Stimulated activated memory B cell treated with anti-CD40 and anti-IgM and Interleukin-4, amounts not matched to agents 10 μg/mL and 1 μg/mL and 100 μg/mL, for 72 hours (primary cell): ENCODE data around the gene MRC2.

Source experiments
- ATAC-seq: fragments of 150-1000 bp; cut with Tn5 transposase; 2 replicates; pipeline ENCODE4 v1.10.0; 2021
- H3K27ac Mint-ChIP-seq: one replicate; pipeline ENCODE4 v1.8.0; 2022; ENCODE audit warnings: mild to moderate bottlenecking, mixed read lengths
- H3K27me3 Mint-ChIP-seq: one replicate; pipeline ENCODE4 v1.8.0; 2022; ENCODE audit warnings: mixed read lengths
- H3K36me3 Mint-ChIP-seq: one replicate; pipeline ENCODE4 v1.8.0; 2022; ENCODE audit warnings: mixed read lengths
- H3K4me1 Mint-ChIP-seq: one replicate; pipeline ENCODE4 v1.8.0; 2022; ENCODE audit warnings: mixed read lengths
- H3K4me3 Mint-ChIP-seq: one replicate; pipeline ENCODE4 v1.8.0; 2022; ENCODE audit warnings: mild to moderate bottlenecking, moderate library complexity, mixed read lengths
- H3K9me3 Mint-ChIP-seq: one replicate; pipeline ENCODE4 v1.8.0; 2022; ENCODE audit warnings: mixed read lengths

Gene MRC2

GRCh38 chr17:62717889-62718288 lies 90.4 kb downstream of the MRC2 start:
- H3K36me3 Mint-ChIP-seq = peaks cover 7% of the 10 kb centered on the region
- no peaks in the 10 kb centered on the region for H3K9me3 Mint-ChIP-seq
- H3K27ac Mint-ChIP-seq = no peak overlapping the region
- H3K27me3 Mint-ChIP-seq = peaks cover 21% of the 10 kb centered on the region
- H3K4me3 Mint-ChIP-seq = no peak overlapping the region
- peaks cover 11% of the 10 kb centered on the region for H3K4me1 Mint-ChIP-seq
- no peak for ATAC-seq

DNA sequence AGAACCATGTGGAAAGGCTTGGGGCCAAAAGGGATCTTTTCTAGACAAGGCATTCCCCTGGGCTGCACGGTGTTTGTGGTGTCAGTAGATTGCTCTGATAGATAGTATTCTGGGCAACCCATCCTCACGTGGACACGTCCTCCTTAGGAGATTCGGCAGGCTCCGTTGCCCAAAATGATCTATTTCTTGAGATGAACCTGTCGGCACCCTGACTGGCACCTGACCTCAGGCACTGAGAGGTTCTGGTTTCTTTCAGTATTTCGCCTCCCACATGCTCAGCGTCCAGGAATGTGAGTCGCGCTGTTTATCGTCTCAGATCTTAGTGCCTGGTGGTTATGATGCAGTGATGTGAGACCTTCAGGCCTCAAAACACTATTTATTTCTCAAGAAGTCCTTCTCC lies 91.0 kb downstream of the MRC2 start:
- H3K27ac Mint-ChIP-seq = no peak overlapping the region
- peaks cover 11% of the 10 kb centered on the region for H3K4me1 Mint-ChIP-seq
- H3K4me3 Mint-ChIP-seq = no peak overlapping the region

DNA sequence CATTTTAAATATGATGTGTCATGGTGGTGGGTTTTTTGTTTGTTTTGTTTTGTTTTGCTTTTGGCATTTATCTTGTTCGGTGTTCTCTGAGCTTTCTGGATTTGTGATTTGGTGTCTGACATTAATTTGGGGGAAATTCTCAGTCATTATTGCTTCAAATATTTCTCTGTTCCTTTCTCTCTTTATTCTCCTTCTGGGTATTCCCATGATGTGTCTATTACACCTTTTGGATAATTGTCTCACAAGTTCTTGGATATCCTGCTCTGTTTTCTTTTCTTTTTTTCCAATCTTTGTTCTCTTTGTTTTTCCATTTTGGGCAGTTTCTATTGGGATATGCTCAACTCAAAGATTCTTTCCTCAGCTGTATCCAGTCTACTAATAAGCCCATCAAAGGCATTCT lies 92.1 kb downstream of the MRC2 start:
- ATAC-seq = no peak
- peaks cover 21% of the 10 kb centered on the region for H3K27me3 Mint-ChIP-seq
- peaks cover 7% of the 10 kb centered on the region for H3K36me3 Mint-ChIP-seq
- no peak overlapping the region for H3K27ac Mint-ChIP-seq
- no peak overlapping the region for H3K4me3 Mint-ChIP-seq
- H3K9me3 Mint-ChIP-seq = no peaks in the 10 kb centered on the region
- H3K4me1 Mint-ChIP-seq = peaks cover 20% of the 10 kb centered on the region

More for the DNA sequence above, 91.0 kb downstream of the MRC2 start:
- ATAC-seq = no peak
- Mint-ChIP-seq H3K27me3 (peaks cover 21% of the 10 kb centered on the region), H3K9me3 (no peaks in the 10 kb centered on the region), H3K36me3 (peaks cover 7% of the 10 kb centered on the region)

GRCh38 chr17:62720126-62720850 lies 92.8 kb downstream of the MRC2 start:
- peaks cover 27% of the 10 kb centered on the region for H3K4me1 Mint-ChIP-seq
- H3K27me3 Mint-ChIP-seq = peaks cover 21% of the 10 kb centered on the region
- H3K27ac Mint-ChIP-seq = no peak overlapping the region
- H3K4me3 Mint-ChIP-seq = no peak overlapping the region
- ATAC-seq = peak; percentile 65
- H3K36me3 Mint-ChIP-seq = peaks cover 7% of the 10 kb centered on the region
- no peaks in the 10 kb centered on the region for H3K9me3 Mint-ChIP-seq

- Mint-ChIP-seq H3K9me3 (no peaks in the 10 kb centered on the region), H3K27ac (no peak overlapping the region), H3K36me3 (peaks cover 7% of the 10 kb centered on the region), H3K27me3 (peaks cover 25% of the 10 kb centered on the region), H3K4me1 (peaks cover 31% of the 10 kb centered on the region), H3K4me3 (no peak overlapping the region)
- no peak for ATAC-seq
Measured at GRCh38 chr17:62722625-62723024, 95.2 kb downstream of the MRC2 start.

GRCh38 chr17:62723842-62724241 lies 96.4 kb downstream of the MRC2 start:
- Mint-ChIP-seq H3K36me3 (peaks cover 7% of the 10 kb centered on the region), H3K27me3 (peaks cover 31% of the 10 kb centered on the region), H3K9me3 (no peaks in the 10 kb centered on the region), H3K27ac (no peak overlapping the region), H3K4me1 (peaks cover 42% of the 10 kb centered on the region), H3K4me3 (no peak overlapping the region)
- no peak for ATAC-seq

DNA sequence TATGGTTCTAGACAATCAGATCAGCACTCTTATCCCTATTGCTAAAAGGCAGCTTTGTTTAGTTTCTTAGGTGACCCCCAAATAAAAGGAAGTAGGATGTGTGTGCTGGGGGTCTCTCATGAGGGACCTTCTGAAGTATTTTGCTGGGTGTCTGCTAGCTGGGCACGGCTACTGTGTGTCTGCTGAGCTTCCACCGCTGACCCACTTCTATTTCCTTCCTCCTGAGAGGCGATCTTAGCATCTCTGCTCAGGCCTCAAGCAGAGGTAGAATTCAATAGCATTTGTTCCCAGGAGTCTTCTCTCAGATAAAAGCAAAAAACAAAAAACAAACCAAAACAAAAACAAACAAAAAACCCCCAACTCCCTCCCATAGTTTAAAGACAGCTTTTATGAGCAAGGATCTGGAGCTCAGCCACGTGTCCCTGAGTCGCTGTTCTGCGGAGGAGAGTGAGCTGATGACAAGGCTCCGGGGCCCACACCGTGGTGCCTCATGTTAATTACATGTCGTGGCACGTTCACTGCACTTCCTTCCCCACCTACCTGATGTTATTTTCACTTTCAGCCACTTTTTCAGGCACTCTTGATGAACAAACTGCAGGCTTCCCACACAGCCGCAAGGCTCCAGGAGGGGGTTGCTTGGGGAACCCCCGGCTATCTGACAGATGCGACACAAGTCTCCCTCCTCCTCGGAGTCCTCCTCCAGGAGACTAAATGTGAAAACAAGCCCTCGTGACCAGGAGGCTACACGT lies 97.1 kb downstream of the MRC2 start:
- Mint-ChIP-seq H3K36me3 (peaks cover 5% of the 10 kb centered on the region), H3K27me3 (peaks cover 24% of the 10 kb centered on the region), H3K9me3 (no peaks in the 10 kb centered on the region), H3K4me1 (peaks cover 39% of the 10 kb centered on the region), H3K27ac (peak overlapping the region; percentile 18), H3K4me3 (peak overlapping the region; percentile 54)
- ATAC-seq = peak; percentile 96

DNA sequence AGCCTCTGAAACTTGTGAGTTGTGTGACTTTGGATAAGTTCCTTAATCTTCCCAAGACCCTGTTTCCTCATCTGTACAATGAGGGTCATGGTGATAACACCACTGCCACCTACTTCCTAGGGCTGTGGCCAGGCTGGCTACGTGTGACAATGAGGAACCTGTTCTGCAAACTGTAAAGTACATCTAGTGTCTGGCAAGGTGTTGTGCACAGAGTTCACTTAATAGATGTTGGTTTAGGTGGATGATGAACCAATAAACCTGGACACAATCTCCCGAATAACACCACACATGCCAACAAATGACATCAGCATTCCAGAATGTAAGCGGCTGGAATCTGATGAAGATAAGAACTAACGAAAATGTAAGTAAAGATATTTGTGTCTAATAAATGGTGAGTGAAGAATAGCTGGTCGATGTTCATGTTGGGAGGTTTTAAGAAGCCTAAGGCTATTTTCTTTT lies 98.3 kb downstream of the MRC2 start:
- Mint-ChIP-seq H3K9me3 (no peaks in the 10 kb centered on the region), H3K36me3 (no peaks in the 10 kb centered on the region), H3K4me3 (no peak overlapping the region), H3K27me3 (peaks cover 16% of the 10 kb centered on the region), H3K27ac (no peak overlapping the region), H3K4me1 (peaks cover 31% of the 10 kb centered on the region)
- no peak for ATAC-seq

DNA sequence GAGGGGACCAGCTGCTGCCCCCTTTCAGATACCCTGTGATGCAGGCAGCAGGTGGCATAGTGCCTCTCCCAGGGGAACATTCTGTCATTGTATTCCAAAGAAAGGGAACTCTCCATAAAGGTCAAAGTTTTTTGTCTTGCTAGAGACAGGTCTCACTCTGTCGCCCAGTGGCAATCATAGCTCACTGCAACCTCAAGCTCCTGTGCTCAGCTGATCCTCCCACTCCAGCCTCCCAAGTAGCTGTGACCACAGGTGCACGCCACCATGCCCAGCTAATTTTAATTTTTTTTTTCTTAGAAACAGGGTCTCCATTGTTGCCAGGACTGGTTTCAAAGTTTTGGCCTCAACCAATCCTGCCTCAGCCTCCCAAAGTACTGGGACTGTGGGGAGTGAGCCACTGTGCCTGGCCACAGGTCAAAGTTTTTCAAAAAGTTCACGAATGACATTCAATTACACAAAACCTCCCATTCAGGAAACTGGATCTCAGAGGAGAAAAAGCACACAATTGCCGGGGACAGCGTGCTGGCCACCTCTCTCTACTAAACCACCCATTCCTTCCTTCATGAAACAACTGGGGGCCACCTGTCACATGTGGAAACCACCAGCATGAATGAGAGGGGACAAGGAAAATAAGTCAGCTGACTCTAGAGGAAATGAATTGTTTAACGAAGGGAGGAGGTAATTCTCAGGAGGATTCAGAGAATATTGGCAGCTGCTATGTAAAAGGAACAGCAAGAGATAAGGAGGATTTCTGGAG lies 100.6 kb downstream of the MRC2 start:
- Mint-ChIP-seq H3K9me3 (no peaks in the 10 kb centered on the region), H3K27ac (no peak overlapping the region), H3K27me3 (peaks cover 30% of the 10 kb centered on the region), H3K36me3 (no peaks in the 10 kb centered on the region), H3K4me3 (no peak overlapping the region), H3K4me1 (peaks cover 31% of the 10 kb centered on the region)
- no peak for ATAC-seq

GRCh38 chr17:62732125-62732524 lies 104.7 kb downstream of the MRC2 start:
- no peaks in the 10 kb centered on the region for H3K9me3 Mint-ChIP-seq
- peaks cover 13% of the 10 kb centered on the region for H3K4me1 Mint-ChIP-seq
- H3K27me3 Mint-ChIP-seq = peaks cover 33% of the 10 kb centered on the region
- no peak for ATAC-seq
- no peak overlapping the region for H3K27ac Mint-ChIP-seq
- no peak overlapping the region for H3K4me3 Mint-ChIP-seq
- H3K36me3 Mint-ChIP-seq = no peaks in the 10 kb centered on the region

DNA sequence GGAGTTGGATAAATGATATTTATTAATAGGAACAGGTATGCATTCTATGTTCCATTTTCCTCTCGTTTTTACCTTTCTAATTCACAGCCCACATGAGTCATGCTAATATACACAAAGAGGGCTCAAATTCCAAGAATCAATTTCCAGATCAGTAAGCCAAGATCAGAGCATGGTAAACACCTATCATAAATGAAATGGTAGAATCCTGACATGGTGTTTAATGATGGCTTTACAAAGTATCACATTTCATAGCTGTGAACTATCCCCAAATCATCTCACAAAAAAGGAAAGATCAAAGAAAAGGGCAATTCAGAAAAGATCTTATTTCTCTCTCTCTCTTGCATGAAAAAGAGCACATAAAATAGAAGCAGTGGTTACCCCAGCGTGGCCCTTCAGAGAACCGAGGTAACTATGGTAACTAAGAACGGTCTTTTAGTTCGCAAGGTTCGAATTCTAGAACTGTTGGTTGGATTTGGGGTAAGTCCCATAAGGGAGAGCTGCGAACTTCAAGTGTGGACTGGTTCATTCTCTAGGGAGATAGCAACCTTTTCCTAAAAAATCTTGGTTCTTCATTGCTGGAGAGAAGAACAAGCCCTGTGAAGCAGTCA lies 107.7 kb downstream of the MRC2 start:
- no peak for ATAC-seq
- no peaks in the 10 kb centered on the region for H3K4me1 Mint-ChIP-seq
- H3K9me3 Mint-ChIP-seq = no peaks in the 10 kb centered on the region
- H3K27ac Mint-ChIP-seq = no peak overlapping the region
- no peak overlapping the region for H3K4me3 Mint-ChIP-seq
- no peaks in the 10 kb centered on the region for H3K36me3 Mint-ChIP-seq
- H3K27me3 Mint-ChIP-seq = peaks cover 22% of the 10 kb centered on the region

GRCh38 chr17:62737513-62737912 lies 110.0 kb downstream of the MRC2 start:
- ATAC-seq = peak; percentile 28
- peaks cover 13% of the 10 kb centered on the region for H3K27me3 Mint-ChIP-seq
- H3K36me3 Mint-ChIP-seq = no peaks in the 10 kb centered on the region
- no peaks in the 10 kb centered on the region for H3K4me1 Mint-ChIP-seq
- no peaks in the 10 kb centered on the region for H3K9me3 Mint-ChIP-seq
- no peak overlapping the region for H3K27ac Mint-ChIP-seq
- no peak overlapping the region for H3K4me3 Mint-ChIP-seq

GRCh38 chr17:62738281-62738680 lies 110.8 kb downstream of the MRC2 start:
- H3K4me1 Mint-ChIP-seq = no peaks in the 10 kb centered on the region
- H3K27me3 Mint-ChIP-seq = peaks cover 21% of the 10 kb centered on the region
- H3K27ac Mint-ChIP-seq = no peak overlapping the region
- no peaks in the 10 kb centered on the region for H3K36me3 Mint-ChIP-seq
- H3K4me3 Mint-ChIP-seq = no peak overlapping the region
- ATAC-seq = no peak
- no peaks in the 10 kb centered on the region for H3K9me3 Mint-ChIP-seq

DNA sequence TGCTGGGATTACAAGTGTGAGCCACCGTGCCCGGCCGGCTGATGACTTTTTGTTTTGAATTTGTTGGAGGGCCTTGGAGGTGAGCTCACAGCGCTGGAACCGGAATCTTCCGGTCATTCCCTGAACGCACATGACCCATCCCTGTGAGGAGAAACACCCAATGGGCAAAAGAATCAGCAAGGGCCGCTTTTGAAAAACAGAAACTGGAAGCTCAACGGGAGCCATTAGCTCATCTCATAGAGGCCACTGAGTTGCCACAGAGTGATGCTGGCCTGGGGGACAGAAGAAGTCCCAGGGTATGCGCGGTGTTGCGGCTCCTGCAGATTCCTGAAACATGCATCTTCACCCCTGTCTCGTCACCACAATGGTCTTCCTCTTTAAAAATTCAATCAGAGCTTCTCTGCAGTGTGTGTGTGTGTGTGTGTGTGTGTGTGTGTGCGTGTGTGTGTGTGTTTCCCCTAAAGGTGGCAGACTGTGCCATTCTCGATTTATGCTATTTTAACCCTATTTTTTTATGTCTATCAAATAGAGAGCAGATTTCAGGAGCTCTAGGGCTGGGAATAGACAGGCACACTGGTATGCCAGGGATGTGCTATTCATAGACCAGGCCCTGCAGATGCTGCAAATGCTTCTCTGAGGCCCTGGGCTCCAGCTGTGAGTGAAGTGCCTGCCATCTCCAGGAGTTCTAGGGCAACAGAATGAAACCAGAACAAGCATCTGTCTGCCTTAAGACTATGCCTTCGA lies 112.3 kb downstream of the MRC2 start:
- Mint-ChIP-seq H3K27me3 (peaks cover 22% of the 10 kb centered on the region), H3K9me3 (no peaks in the 10 kb centered on the region), H3K4me1 (no peaks in the 10 kb centered on the region), H3K27ac (no peak overlapping the region), H3K4me3 (no peak overlapping the region), H3K36me3 (no peaks in the 10 kb centered on the region)
- ATAC-seq = no peak
